ENCODE data around the gene AADAT.

DNA sequence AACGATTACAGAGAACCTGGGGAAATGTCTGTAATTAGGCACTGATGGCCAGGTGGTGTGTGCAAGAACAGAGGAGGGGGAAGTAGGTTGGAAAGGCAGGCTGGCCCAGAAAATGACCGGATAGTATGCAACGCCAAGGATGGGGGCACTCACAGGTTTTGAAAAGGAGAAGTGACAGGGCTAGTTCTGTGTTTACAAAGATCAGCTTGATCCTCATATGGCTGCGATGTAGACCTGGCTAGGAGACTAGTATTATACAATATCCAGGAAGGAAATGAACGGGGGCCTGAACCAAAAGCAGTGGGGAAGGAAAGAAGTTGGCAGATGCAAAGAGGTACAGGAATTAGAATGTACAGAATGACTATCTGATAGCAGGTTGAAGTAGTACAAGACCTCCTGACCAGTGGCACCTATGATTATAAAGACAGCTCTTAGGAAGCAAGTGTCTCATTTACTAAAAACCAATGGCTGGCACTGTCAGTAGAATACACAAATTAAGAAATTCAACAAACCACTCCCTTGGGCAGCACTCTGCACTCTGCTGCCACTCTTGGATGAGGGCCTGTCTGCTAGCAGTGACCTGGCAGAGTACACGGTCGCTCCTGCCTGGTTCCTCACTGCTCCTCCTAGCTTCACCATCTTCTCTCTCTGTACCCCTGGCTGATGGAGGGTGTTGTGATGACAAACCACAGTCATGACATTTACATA, 77.7 kb downstream of the AADAT start:
- no peak for TF ChIP-seq HOXA7 (CRISPR knock-in tag; IDR thresholded peaks at IDR 0.05)
- TF ChIP-seq, protein P1, sequence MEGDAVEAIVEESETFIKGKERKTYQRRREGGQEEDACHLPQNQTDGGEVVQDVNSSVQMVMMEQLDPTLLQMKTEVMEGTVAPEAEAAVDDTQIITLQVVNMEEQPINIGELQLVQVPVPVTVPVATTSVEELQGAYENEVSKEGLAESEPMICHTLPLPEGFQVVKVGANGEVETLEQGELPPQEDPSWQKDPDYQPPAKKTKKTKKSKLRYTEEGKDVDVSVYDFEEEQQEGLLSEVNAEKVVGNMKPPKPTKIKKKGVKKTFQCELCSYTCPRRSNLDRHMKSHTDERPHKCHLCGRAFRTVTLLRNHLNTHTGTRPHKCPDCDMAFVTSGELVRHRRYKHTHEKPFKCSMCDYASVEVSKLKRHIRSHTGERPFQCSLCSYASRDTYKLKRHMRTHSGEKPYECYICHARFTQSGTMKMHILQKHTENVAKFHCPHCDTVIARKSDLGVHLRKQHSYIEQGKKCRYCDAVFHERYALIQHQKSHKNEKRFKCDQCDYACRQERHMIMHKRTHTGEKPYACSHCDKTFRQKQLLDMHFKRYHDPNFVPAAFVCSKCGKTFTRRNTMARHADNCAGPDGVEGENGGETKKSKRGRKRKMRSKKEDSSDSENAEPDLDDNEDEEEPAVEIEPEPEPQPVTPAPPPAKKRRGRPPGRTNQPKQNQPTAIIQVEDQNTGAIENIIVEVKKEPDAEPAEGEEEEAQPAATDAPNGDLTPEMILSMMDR (IDR thresholded peaks at IDR 0.05): no peak
- TF ChIP-seq JUN (IDR thresholded peaks at IDR 0.05): no peak
